ENCODE measurements around the gene GH1. TPM values are rescaled to one million over a fixed set of nuclear protein-coding genes. Genes with fewer than 3 reads are reported as not detected.
A peak's percentile ranks its signal among the peaks of the same experiment; 100 is the strongest.
"Not testable (repeated sequence)": the region's sequence is repeated elsewhere in the genome, so short reads cannot be mapped to it uniquely, and the experiment has no call there.

The GH1 gene
- total and polyA plus RNA-seq, 2 donors (not counting 1 experiment from before 2014, with no cell fraction given), result 1.7 to 2.3 TPM

DNA sequence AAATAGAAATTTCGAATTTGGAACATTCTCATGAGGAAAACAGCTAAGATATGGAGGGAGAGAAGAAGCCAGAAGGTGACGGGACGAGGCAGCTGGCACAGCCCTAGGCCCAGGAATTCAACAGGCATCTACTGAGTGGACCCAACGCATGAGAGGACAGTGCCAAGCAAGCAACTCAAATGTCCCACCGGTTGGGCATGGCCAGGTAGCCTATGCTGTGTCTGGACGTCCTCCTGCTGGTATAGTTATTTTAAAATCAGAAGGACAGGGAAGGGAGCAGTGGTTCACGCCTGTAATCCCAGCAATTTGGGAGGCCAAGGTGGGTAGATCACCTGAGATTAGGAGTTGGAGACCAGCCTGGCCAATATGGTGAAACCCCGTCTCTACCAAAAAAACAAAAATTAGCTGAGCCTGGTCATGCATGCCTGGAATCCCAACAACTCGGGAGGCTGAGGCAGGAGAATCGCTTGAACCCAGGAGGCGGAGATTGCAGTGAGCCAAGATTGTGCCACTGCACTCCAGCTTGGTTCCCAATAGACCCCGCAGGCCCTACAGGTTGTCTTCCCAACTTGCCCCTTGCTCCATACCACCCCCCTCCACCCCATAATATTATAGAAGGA, 2.0 kb downstream of the GH1 start:
- ATAC-seq (ENCODE audit: low read depth) (no peak), DNase-seq (no peak)
- no peak overlapping the region for H3K4me3 ChIP-seq (ENCODE audit: control extremely low read depth in 1 of 5, extremely low read depth in 1 of 5, insufficient read depth in 1 of 5, low read depth in 2 of 5, low read length in 4 of 5)
- peak overlapping the region; percentile 57 for H3K4me2 ChIP-seq (replicated peaks; ENCODE audit: low read depth, low read length, poor library complexity, severe bottlenecking)
- intact Hi-C loops (cut with micrococcal nuclease), result no loop called here
- CTCF ChIA-PET, result interaction anchor here (1.4 to 26.0 kb wide), 10 partner anchors 30 to 229 kb away, joined by 4 to 834 read pairs (median 81); partner anchors contain the start of genes ERN1 and ICAM2
- peaks cover 54 to 72% of the 10 kb centered on the region in 2 donors for H3K4me1 ChIP-seq (ENCODE audit: control insufficient read depth in 2 of 2, insufficient read depth in 2 of 2, low read length in 2 of 2)
- peaks cover 22% of the 10 kb centered on the region for H3K79me2 ChIP-seq (ENCODE audit: control insufficient read depth, insufficient read depth, low read length)
- H2AFZ ChIP-seq (ENCODE audit: insufficient read depth, low read depth, low read length, poor library complexity, severe bottlenecking), result no peak overlapping the region
- H3K27ac ChIP-seq (ENCODE audit: low read length in 2 of 2), result peak overlapping the region in 1 of 2 donors; percentile 36
- WGBS (ENCODE audit: insufficient coverage), result 94% methylated on average over 8 of the region's 12 CpGs
- H3K4me1 Mint-ChIP-seq, result peaks cover 70% of the 10 kb centered on the region
- H3K9me3 ChIP-seq (ENCODE audit: control extremely low read depth in 1 of 3, control insufficient read depth in 2 of 3, insufficient read depth in 1 of 3, low read length in 2 of 3), result no peaks in the 10 kb centered on the region
- H3K9ac ChIP-seq (ENCODE audit: low read length), result no peak overlapping the region
- H3K27me3 ChIP-seq (replicated peaks in 1 of 4; ENCODE audit: control extremely low read depth in 1 of 4, control insufficient read depth in 3 of 4, insufficient read depth in 4 of 4, low read length in 3 of 4), result no peaks in the 10 kb centered on the region
- no peaks in the 10 kb centered on the region for H3K27me3 Mint-ChIP-seq
- H3K36me3 ChIP-seq (replicated peaks in 1 of 2; ENCODE audit: control extremely low read depth in 1 of 2, control insufficient read depth in 1 of 2, extremely low read depth in 1 of 2, insufficient read depth in 2 of 2, low read length in 1 of 2), result no peaks in the 10 kb centered on the region
- POLR2A ChIA-PET, result interaction anchor here (0.6 to 3.7 kb wide), 3 partner anchors 16 to 33 kb away, joined by 3 to 21 read pairs (median 14); partner anchors contain the start of gene CD79B
- no peak overlapping the region for H3K4me3 Mint-ChIP-seq
- TF ChIP-seq, protein P1, sequence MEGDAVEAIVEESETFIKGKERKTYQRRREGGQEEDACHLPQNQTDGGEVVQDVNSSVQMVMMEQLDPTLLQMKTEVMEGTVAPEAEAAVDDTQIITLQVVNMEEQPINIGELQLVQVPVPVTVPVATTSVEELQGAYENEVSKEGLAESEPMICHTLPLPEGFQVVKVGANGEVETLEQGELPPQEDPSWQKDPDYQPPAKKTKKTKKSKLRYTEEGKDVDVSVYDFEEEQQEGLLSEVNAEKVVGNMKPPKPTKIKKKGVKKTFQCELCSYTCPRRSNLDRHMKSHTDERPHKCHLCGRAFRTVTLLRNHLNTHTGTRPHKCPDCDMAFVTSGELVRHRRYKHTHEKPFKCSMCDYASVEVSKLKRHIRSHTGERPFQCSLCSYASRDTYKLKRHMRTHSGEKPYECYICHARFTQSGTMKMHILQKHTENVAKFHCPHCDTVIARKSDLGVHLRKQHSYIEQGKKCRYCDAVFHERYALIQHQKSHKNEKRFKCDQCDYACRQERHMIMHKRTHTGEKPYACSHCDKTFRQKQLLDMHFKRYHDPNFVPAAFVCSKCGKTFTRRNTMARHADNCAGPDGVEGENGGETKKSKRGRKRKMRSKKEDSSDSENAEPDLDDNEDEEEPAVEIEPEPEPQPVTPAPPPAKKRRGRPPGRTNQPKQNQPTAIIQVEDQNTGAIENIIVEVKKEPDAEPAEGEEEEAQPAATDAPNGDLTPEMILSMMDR (IDR thresholded peaks at IDR 0.05), result no peak
- TF ChIP-seq EZH2 (IDR thresholded peaks at IDR 0.05; ENCODE audit: borderline replicate concordance, insufficient read depth, low read depth, low read length, poor library complexity, severe bottlenecking), result no peak
- no peaks in the 10 kb centered on the region for H3K9me3 Mint-ChIP-seq (ENCODE audit: insufficient read depth)
- H3K27ac Mint-ChIP-seq, result no peak overlapping the region
- no peaks in the 10 kb centered on the region for H4K20me1 ChIP-seq (ENCODE audit: control insufficient read depth, insufficient read depth, low read length, poor library complexity, severe bottlenecking)

DNA sequence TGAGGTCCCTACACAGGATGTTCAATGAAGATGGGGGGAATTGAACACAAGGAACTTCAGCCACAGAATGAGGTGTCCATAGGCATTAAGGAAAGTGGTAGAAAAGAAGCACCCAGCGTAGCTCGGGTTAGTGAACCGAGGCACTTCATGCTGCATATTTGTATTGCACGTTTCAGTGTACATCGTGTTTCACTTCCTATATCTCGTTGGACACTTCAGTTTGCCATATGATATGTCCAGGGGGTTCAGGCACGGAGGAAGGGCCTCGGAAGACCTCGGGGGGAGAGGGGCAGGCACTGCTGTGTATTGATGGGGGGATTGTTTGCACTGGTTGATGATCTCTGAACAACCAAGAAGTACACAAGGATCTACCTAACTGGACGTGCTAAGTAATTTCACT, 2.9 kb downstream of the GH1 start:
- peak; percentile 59 for ATAC-seq (ENCODE audit: low read depth)
- WGBS (ENCODE audit: insufficient coverage), result 5% methylated on average over 5 of the region's 10 CpGs
- H3K9me3 ChIP-seq (ENCODE audit: control extremely low read depth in 1 of 3, control insufficient read depth in 2 of 3, insufficient read depth in 1 of 3, low read length in 2 of 3); H4K20me1 ChIP-seq (ENCODE audit: control insufficient read depth, insufficient read depth, low read length, poor library complexity, severe bottlenecking); H3K36me3 ChIP-seq (replicated peaks in 1 of 2; ENCODE audit: control extremely low read depth in 1 of 2, control insufficient read depth in 1 of 2, extremely low read depth in 1 of 2, insufficient read depth in 2 of 2, low read length in 1 of 2); H3K9me3 Mint-ChIP-seq (ENCODE audit: insufficient read depth); H2AFZ ChIP-seq (ENCODE audit: insufficient read depth, low read depth, low read length, poor library complexity, severe bottlenecking); H3K27me3 ChIP-seq (replicated peaks in 1 of 4; ENCODE audit: control extremely low read depth in 1 of 4, control insufficient read depth in 3 of 4, insufficient read depth in 4 of 4, low read length in 3 of 4); intact Hi-C loops (cut with micrococcal nuclease); H3K27me3 Mint-ChIP-seq: not testable (repeated sequence)
- ChIA-PET CTCF (interaction anchor here (0.9 to 26.0 kb wide), 9 partner anchors 31 to 230 kb away, joined by 4 to 834 read pairs (median 5); partner anchors contain the start of gene ERN1), POLR2A (interaction anchor here (1.2 to 2.0 kb wide), 3 partner anchors 10 to 30 kb away, joined by 3 to 14 read pairs (median 7); partner anchors contain the start of gene CD79B)
- peaks cover 45 to 68% of the 10 kb centered on the region in 2 donors for H3K4me1 ChIP-seq (ENCODE audit: control insufficient read depth in 2 of 2, insufficient read depth in 2 of 2, low read length in 2 of 2)
- H3K4me3 ChIP-seq (ENCODE audit: control extremely low read depth in 1 of 5, extremely low read depth in 1 of 5, insufficient read depth in 1 of 5, low read depth in 2 of 5, low read length in 4 of 5), result peak overlapping the region in 2 of 5 experiments; percentile 11 to 15
- peaks cover 18% of the 10 kb centered on the region for H3K79me2 ChIP-seq (ENCODE audit: control insufficient read depth, insufficient read depth, low read length)
- Mint-ChIP-seq H3K4me1 (peaks cover 68% of the 10 kb centered on the region), H3K27ac (peak overlapping the region; percentile 72), H3K4me3 (peak overlapping the region; percentile 75)
- H3K9ac ChIP-seq (ENCODE audit: low read length), result peak overlapping the region; percentile 17
- peak overlapping the region; percentile 18 to 33 for H3K27ac ChIP-seq (ENCODE audit: low read length in 2 of 2)
- peak; percentile 77 for DNase-seq
- peak overlapping the region; percentile 57 for H3K4me2 ChIP-seq (replicated peaks; ENCODE audit: low read depth, low read length, poor library complexity, severe bottlenecking)
